Upper lobe of right lung (tissue), 1 donor: ENCODE measurements around the gene OGFOD3. TPM values are rescaled to one million over a fixed set of nuclear protein-coding genes. Genes with fewer than 3 reads are reported as not detected.
A peak's percentile ranks its signal among the peaks of the same experiment; 100 is the strongest.
"Not testable (repeated sequence)": the region's sequence is repeated elsewhere in the genome, so short reads cannot be mapped to it uniquely, and the experiment has no call there.

Experiments used
- ATAC-seq: fragments of 200-7000 bp; cut with Tn5 transposase; one replicate; pipeline ENCODE4 v1.9.1; 2020; ENCODE audit warnings: mild to moderate bottlenecking, moderate library complexity
- DNase-seq: peaks from one replicate; pipeline ENCODE4 v3.0.0-alpha.2; 2020
- H3K27ac ChIP-seq: fragments of 200-600 bp; one replicate; pipeline ENCODE4 v1.8.0; 2022
- H3K27me3 ChIP-seq: fragments of 200-600 bp; one replicate; pipeline ENCODE4 v1.8.0; 2022; ENCODE audit warnings: mild to moderate bottlenecking
- H3K36me3 ChIP-seq: fragments of 200-600 bp; one replicate; pipeline ENCODE4 v1.8.0; 2022
- H3K4me1 ChIP-seq: fragments of 200-600 bp; one replicate; pipeline ENCODE4 v1.8.0; 2022
- H3K4me3 ChIP-seq: fragments of 200-600 bp; one replicate; pipeline ENCODE4 v1.8.0; 2022; ENCODE audit warnings: mild to moderate bottlenecking
- H3K9me3 ChIP-seq: fragments of 200-600 bp; one replicate; pipeline ENCODE4 v1.8.0; 2022
- intact Hi-C: fragments of 100-400 bp; cut with DNase I; formaldehyde crosslinking; loops from one replicate; pipeline ENCODE4 v1.11.0; 2022
- total RNA-seq: library from RNA; stranded (reverse); fragmentation: NEBNext Ultra II Directional; extraction: Animal tissue kit (Norgen Biotek cat#: 25700); gene quantifications from one replicate; pipeline ENCODE4 v1.2.1, GENCODE V29; 2021
- TF ChIP-seq, protein P1 (sequence below): fragments of 200-600 bp; IDR thresholded peaks from one replicate; pipeline ENCODE4 v1.8.0; 2022; ENCODE audit warnings: antibody characterized with exemption
- donor health status: DM: no; HTN: yes; CAD: no; lungs with severe emphysema.

Gene OGFOD3
- total RNA-seq, 1 donor from 2014 or later = 32.7 TPM

DNA sequence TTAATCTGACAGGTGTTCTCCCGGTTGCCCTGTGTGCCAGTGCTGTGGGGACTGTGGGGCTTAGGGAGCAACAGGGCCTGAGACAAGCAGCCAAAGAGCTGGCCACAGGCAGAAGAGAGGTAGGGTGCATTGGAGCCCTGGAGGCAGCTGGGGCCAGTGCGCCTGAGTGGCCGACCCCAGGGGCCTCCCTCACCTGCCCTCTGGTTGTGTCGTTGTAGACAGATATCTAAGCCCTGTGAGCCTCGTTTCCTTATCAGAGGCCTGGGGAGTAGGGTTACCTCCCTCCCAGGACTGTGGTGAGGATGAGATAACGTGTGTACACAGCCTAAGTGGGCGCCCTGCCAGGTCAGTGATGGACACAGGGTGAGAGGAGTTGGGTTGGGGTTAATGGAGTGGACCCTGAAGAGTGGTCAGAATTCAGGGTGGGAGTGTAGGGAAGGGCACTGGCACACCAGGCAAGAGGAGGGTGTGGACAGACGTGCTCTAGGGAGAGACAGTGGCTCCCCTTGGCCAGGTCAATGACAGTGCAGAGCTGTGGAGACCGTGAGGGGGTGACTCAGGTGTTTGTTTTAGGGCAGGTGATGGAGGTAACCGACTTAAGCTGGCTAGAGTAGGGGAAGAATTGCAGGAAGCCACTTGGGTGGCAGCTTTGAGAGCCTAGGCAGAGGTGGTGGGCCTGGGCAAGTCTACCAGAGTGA, 43.6 kb upstream of the OGFOD3 start:
- TF ChIP-seq, protein P1, sequence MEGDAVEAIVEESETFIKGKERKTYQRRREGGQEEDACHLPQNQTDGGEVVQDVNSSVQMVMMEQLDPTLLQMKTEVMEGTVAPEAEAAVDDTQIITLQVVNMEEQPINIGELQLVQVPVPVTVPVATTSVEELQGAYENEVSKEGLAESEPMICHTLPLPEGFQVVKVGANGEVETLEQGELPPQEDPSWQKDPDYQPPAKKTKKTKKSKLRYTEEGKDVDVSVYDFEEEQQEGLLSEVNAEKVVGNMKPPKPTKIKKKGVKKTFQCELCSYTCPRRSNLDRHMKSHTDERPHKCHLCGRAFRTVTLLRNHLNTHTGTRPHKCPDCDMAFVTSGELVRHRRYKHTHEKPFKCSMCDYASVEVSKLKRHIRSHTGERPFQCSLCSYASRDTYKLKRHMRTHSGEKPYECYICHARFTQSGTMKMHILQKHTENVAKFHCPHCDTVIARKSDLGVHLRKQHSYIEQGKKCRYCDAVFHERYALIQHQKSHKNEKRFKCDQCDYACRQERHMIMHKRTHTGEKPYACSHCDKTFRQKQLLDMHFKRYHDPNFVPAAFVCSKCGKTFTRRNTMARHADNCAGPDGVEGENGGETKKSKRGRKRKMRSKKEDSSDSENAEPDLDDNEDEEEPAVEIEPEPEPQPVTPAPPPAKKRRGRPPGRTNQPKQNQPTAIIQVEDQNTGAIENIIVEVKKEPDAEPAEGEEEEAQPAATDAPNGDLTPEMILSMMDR = no peak
- Histone ChIP-seq H3K27me3 (no peaks in the 10 kb centered on the region), H3K27ac (peak overlapping the region; percentile 11), H3K9me3 (no peaks in the 10 kb centered on the region), H3K4me1 (peaks cover 26% of the 10 kb centered on the region), H3K4me3 (no peak overlapping the region), H3K36me3 (peaks cover 70% of the 10 kb centered on the region)
- intact Hi-C loops = no loop called here
- ATAC-seq (no peak), DNase-seq (no peak)

- Histone ChIP-seq H3K4me1 (peaks cover 35% of the 10 kb centered on the region), H3K36me3 (peaks cover 49% of the 10 kb centered on the region), H3K4me3 (peak overlapping the region; percentile 89)
- H3K27ac ChIP-seq, intact Hi-C loops, H3K9me3 ChIP-seq, H3K27me3 ChIP-seq, ATAC-seq, DNase-seq: not testable (repeated sequence)
These were observed 41.5 kb upstream of the OGFOD3 start for GRCh38 chr17:82459936-82460335.

- H3K9me3 ChIP-seq = no peaks in the 10 kb centered on the region
- DNase-seq (no peak), ATAC-seq (peak; percentile 0)
- H3K27me3 ChIP-seq = no peaks in the 10 kb centered on the region
- intact Hi-C loops = no loop called here
- peaks cover 35% of the 10 kb centered on the region for H3K4me1 ChIP-seq
- TF ChIP-seq, protein P1 = no peak
- peaks cover 39% of the 10 kb centered on the region for H3K36me3 ChIP-seq
- peak overlapping the region; percentile 99 for H3K27ac ChIP-seq
- H3K4me3 ChIP-seq = peak overlapping the region; percentile 89
These were observed 40.6 kb upstream of the OGFOD3 start for GRCh38 chr17:82458885-82459424.

- peaks cover 35% of the 10 kb centered on the region for H3K4me1 ChIP-seq
These were observed 39.9 kb upstream of the OGFOD3 start, which contains the start of gene NARF for GRCh38 chr17:82458179-82458884. TSS of gene NARF (plus strand) at chr17:82458741. CDS start at chr17:82458804, 63 bp downstream.

DNA sequence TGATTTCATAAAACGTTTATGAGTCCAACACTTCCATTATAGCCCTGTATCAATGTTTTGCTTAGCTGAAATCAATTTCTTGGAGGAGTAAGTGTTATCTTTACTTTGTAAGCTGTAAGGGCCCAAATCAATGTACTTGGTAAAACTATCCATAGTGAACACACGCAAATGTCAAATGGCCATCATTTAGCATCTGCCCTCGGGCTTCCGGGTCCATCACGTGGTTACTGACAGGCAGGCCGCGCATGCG, 39.5 kb upstream of the OGFOD3 start:
- Histone ChIP-seq H3K27ac (peak overlapping the region; percentile 99), H3K4me1 (peaks cover 35% of the 10 kb centered on the region), H3K4me3 (peak overlapping the region; percentile 89), H3K36me3 (peaks cover 29% of the 10 kb centered on the region), H3K27me3 (no peaks in the 10 kb centered on the region), H3K9me3 (no peaks in the 10 kb centered on the region)
- no peak for ATAC-seq
- intact Hi-C loops = no loop called here
- DNase-seq = no peak
- TF ChIP-seq, protein P1 = no peak

More at GRCh38 chr17:82458179-82458884, 39.9 kb upstream of the OGFOD3 start, which contains the start of gene NARF:
- intact Hi-C loops = no loop called here
- H3K9me3 ChIP-seq = no peaks in the 10 kb centered on the region
- peak within 1 kb of the TSS; percentile 89 for H3K4me3 ChIP-seq
- peaks cover 34% of the 10 kb centered on the region for H3K36me3 ChIP-seq
- H3K27me3 ChIP-seq = no peaks in the 10 kb centered on the region
- DNase-seq = peak; percentile 99
- peak within 1 kb of the TSS; percentile 99 for H3K27ac ChIP-seq
- ATAC-seq = peak; percentile 98
- TF ChIP-seq, protein P1 = no peak
